HEK293T (cell line): ENCODE measurements around the gene TMEM242.

Source experiments
- ARNT ChIP-seq: fragments of 450-650 bp; IDR thresholded peaks from 2 replicates; pipeline ENCODE4 v1.6.1; 2017; ENCODE audit warnings: mild to moderate bottlenecking
- BHLHE40 ChIP-seq: fragments of 450-650 bp; IDR thresholded peaks from 2 replicates; pipeline ENCODE4 v1.6.1; 2016; ENCODE audit warnings: mild to moderate bottlenecking, moderate library complexity, borderline replicate concordance
- CTBP1 ChIP-seq: fragments of 450-650 bp; IDR thresholded peaks from 2 replicates; pipeline ENCODE4 v1.6.1; 2016; ENCODE audit warnings: borderline replicate concordance
- ELF4 ChIP-seq: fragments of 450-650 bp; IDR thresholded peaks from 2 replicates; pipeline ENCODE4 v1.6.1; 2017; ENCODE audit warnings: antibody characterized with exemption
- FOXA1 ChIP-seq: fragments of 450-650 bp; IDR thresholded peaks from 2 replicates; pipeline ENCODE4 v1.6.1; 2016; ENCODE audit warnings: mild to moderate bottlenecking
- FOXK2 ChIP-seq: fragments of 450-650 bp; IDR thresholded peaks from 2 replicates; pipeline ENCODE4 v1.6.1; 2016; ENCODE audit warnings: mild to moderate bottlenecking
- FOXM1 ChIP-seq: fragments of 450-650 bp; IDR thresholded peaks from 2 replicates; pipeline ENCODE4 v1.6.1; 2017; ENCODE audit warnings: mild to moderate bottlenecking, borderline replicate concordance
- HDGF ChIP-seq: fragments of 450-650 bp; IDR thresholded peaks from 2 replicates; pipeline ENCODE4 v1.6.1; 2017; ENCODE audit warnings: antibody characterized with exemption, borderline replicate concordance
- NFRKB ChIP-seq: fragments of 450-650 bp; IDR thresholded peaks from 2 replicates; pipeline ENCODE4 v1.6.1; 2016; ENCODE audit warnings: mild to moderate bottlenecking, moderate library complexity
- PKNOX1 ChIP-seq: fragments of 450-650 bp; IDR thresholded peaks from 2 replicates; pipeline ENCODE4 v1.6.1; 2016
- SP1 ChIP-seq: fragments of 450-650 bp; IDR thresholded peaks from 2 replicates; pipeline ENCODE4 v1.6.1; 2017
- SUZ12 ChIP-seq: fragments of 450-650 bp; IDR thresholded peaks from 2 replicates; pipeline ENCODE4 v1.6.1; 2016; ENCODE audit warnings: mild to moderate bottlenecking
- TARDBP ChIP-seq: fragments of 450-650 bp; IDR thresholded peaks from 2 replicates; pipeline ENCODE4 v1.6.1; 2016
- ZNF384 ChIP-seq: fragments of 450-650 bp; IDR thresholded peaks from 2 replicates; pipeline ENCODE4 v1.6.1; 2016

GRCh38 chr6:157259443-157259842, 63.9 kb downstream of the TMEM242 start:
- TF ChIP-seq SP1 (no peak), ELF4 (no peak), NFRKB (no peak), SUZ12 (no peak), FOXM1 (no peak), ARNT (no peak), HDGF (no peak), FOXA1 (no peak), BHLHE40 (no peak), CTBP1 (no peak), FOXK2 (no peak), TARDBP (no peak), PKNOX1 (no peak), ZNF384 (no peak)
